ENCODE results near the gene MKNK1. TPM values are rescaled to one million over a fixed set of nuclear protein-coding genes. Genes with fewer than 3 reads are reported as not detected.

MKNK1 gene
- total RNA-seq, 6 experiments from 2014 or later, result 18.0 to 24.3 (median 22.3) TPM

- H3K4me3 Mint-ChIP-seq, result no peak overlapping the region
- no peak for TF ChIP-seq CTCF (IDR thresholded peaks at IDR 0.05)
- no peak for DNase-seq
- no peaks in the 10 kb centered on the region for H3K9me3 Mint-ChIP-seq
- H3K36me3 Mint-ChIP-seq (ENCODE audit: low read depth), result peaks cover 8% of the 10 kb centered on the region; the same call in 1 of the 2 replicates
- H3K27ac Mint-ChIP-seq, result no peak overlapping the region
- H3K27me3 Mint-ChIP-seq (ENCODE audit: insufficient read depth), result no peaks in the 10 kb centered on the region
- H3K4me1 Mint-ChIP-seq (ENCODE audit: low read depth), result no peaks in the 10 kb centered on the region
These were observed 26.7 kb upstream of the MKNK1 start for GRCh38 chr1:46630719-46631118.

- no peaks in the 10 kb centered on the region for H3K9me3 Mint-ChIP-seq
- H3K27me3 Mint-ChIP-seq (ENCODE audit: insufficient read depth), result no peaks in the 10 kb centered on the region; the same call in 1 of the 2 replicates
- TF ChIP-seq CTCF (IDR thresholded peaks at IDR 0.05), result no peak
- no peak overlapping the region for H3K27ac Mint-ChIP-seq
- no peak overlapping the region for H3K4me3 Mint-ChIP-seq
- no peak for DNase-seq
- peaks cover 28% of the 10 kb centered on the region for H3K4me1 Mint-ChIP-seq (ENCODE audit: low read depth)
- H3K36me3 Mint-ChIP-seq (ENCODE audit: low read depth), result no peaks in the 10 kb centered on the region
These were observed 19.9 kb upstream of the MKNK1 start for GRCh38 chr1:46623743-46624644.

- Mint-ChIP-seq H3K9me3 (no peaks in the 10 kb centered on the region), H3K4me3 (peak overlapping the region; percentile 80), H3K27ac (peak overlapping the region; percentile 91), H3K4me1 (ENCODE audit: low read depth) (peaks cover 34% of the 10 kb centered on the region), H3K36me3 (ENCODE audit: low read depth) (no peaks in the 10 kb centered on the region), H3K27me3 (ENCODE audit: insufficient read depth) (no peaks in the 10 kb centered on the region; the same call in 1 of the 2 replicates)
- TF ChIP-seq CTCF (IDR thresholded peaks at IDR 0.05), result peak; percentile 79
- peak; percentile 75 for DNase-seq
These were observed 18.3 kb upstream of the MKNK1 start for GRCh38 chr1:46622344-46622743.

GRCh38 chr1:46621930-46622329 is 17.9 kb upstream of the MKNK1 start:
- no peaks in the 10 kb centered on the region for H3K36me3 Mint-ChIP-seq (ENCODE audit: low read depth)
- H3K27ac Mint-ChIP-seq, result peak overlapping the region; percentile 91
- peaks cover 39% of the 10 kb centered on the region for H3K4me1 Mint-ChIP-seq (ENCODE audit: low read depth)
- peak overlapping the region; percentile 80 for H3K4me3 Mint-ChIP-seq
- H3K27me3 Mint-ChIP-seq (ENCODE audit: insufficient read depth), result no peaks in the 10 kb centered on the region; the same call in 1 of the 2 replicates
- H3K9me3 Mint-ChIP-seq, result no peaks in the 10 kb centered on the region
- DNase-seq, result peak; percentile 64
- TF ChIP-seq CTCF (IDR thresholded peaks at IDR 0.05), result no peak

- Mint-ChIP-seq H3K27ac (no peak overlapping the region), H3K4me3 (no peak overlapping the region), H3K9me3 (no peaks in the 10 kb centered on the region), H3K36me3 (ENCODE audit: low read depth) (no peaks in the 10 kb centered on the region), H3K4me1 (ENCODE audit: low read depth) (peaks cover 54% of the 10 kb centered on the region), H3K27me3 (ENCODE audit: insufficient read depth) (no peaks in the 10 kb centered on the region; the same call in 1 of the 2 replicates)
- no peak for DNase-seq
- TF ChIP-seq CTCF (IDR thresholded peaks at IDR 0.05), result no peak
These were observed 15.7 kb upstream of the MKNK1 start for GRCh38 chr1:46619656-46620258.
